Measurements from ENCODE around the gene SIL1.

- TF ChIP-seq CEBPB (IDR thresholded peaks at IDR 0.05) = no peak
- no peak for TF ChIP-seq EP300 (IDR thresholded peaks at IDR 0.05; ENCODE audit: borderline replicate concordance)
- TF ChIP-seq MAX (IDR thresholded peaks at IDR 0.05) = no peak
- no peak for TF ChIP-seq USF1 (IDR thresholded peaks at IDR 0.05)
- no peak for TF ChIP-seq ZBTB7A (IDR thresholded peaks at IDR 0.05; ENCODE audit: low read depth)
- no peak for TF ChIP-seq TAF1 (IDR thresholded peaks at IDR 0.05; ENCODE audit: low read depth)
- TF ChIP-seq NFIC (IDR thresholded peaks at IDR 0.05) = no peak
- TF ChIP-seq REST (IDR thresholded peaks at IDR 0.05; ENCODE audit: low read depth) = no peak
- TF ChIP-seq YY1 (IDR thresholded peaks at IDR 0.05; ENCODE audit: low read depth) = no peak
- no peak for TF ChIP-seq CREB1 (IDR thresholded peaks at IDR 0.05; ENCODE audit: low read depth)
- no peak for TF ChIP-seq TCF12 (IDR thresholded peaks at IDR 0.05; ENCODE audit: low read depth)
- no peak for TF ChIP-seq RAD21 (IDR thresholded peaks at IDR 0.05; ENCODE audit: low read depth)
Observed at GRCh38 chr5:139181322-139181730, 16.8 kb downstream of the SIL1 start.
